GM19035 (cell line): ENCODE data around the gene TFRC.
"Not testable (repeated sequence)": the region's sequence is repeated elsewhere in the genome, so short reads cannot be mapped to it uniquely, and the experiment has no call there.

Experiments used
- ATAC-seq: cut with Tn5 transposase; IDR thresholded peaks from one replicate; pipeline ENCODE4 v1.9.1; 2021; ENCODE audit not compliant: unreplicated experiment

Gene TFRC

GRCh38 chr3:196081834-196082618 is at the start of gene TFRC:
Gene TFRC (minus strand): TSS chr3:196082090. CDS start chr3:196077099, 4,991 bp downstream.
- peak; percentile 85 for ATAC-seq

DNA sequence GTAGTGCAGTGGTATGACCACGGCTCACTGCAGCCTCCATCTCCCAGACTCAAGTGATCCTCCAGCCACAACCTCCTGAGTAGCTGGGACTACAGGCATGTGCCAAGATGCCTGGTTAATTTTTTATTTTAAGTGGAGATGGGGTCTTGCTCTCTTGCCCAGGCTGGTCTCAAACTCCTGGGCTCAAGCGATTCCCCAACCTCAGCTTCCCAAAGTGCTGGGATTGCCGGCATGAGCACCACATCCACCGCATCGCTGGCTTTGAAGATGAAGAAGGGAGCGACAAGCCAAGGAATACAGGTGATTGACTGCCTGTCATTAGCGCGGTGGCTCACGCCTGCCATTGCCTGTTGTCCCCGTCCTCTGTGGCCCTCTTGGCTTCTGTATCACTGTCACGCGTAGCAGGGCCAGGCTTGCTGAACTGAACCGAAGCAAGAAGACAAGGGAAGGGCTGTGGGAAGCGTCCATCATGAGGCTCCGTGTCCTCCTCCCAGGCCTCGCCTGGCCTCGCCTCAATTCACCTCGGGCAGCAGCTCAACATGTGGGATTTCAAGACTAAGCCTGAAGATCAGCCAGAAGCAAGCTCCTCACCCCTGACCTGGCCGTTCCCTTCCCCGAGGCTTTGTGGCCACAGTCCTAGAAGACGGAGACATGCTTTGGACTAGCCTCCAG is 46.4 kb upstream of the TFRC start:
- no peak for ATAC-seq

DNA sequence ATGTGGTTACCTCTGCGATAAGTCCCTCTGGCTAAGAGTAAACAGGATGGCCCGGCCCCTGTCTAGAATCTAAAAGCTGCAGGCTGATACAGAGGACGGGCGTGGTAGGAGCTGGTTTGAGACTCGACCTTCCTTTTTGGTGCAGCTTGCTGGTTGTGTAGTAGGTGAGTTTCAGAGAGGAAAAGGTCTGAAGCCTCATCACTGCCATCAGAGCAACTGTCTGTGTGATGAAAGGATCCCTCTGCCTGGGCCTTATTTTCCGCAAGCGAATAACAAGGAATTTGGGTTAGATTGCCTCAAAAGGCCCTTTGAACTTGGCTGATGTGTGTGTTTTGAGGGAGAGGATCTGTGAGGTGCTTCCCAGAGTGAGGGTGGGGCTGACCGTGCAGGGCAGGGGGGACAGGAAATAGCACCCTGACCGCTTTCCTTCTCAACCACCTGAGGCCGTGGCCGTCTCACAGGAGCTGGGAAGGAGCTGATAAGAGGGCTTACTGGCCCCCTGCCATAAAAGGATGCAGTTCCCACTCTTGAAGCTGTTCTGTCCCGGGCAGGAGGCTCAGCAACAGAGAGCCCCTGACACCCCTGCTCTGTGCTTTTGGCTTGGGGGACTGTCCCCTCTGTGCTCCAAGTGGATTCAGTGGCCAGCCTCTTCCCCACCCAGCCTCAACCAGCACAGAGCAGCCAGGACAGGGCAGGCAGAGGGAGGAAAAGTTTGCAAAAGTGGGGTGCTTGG is 45.6 kb upstream of the TFRC start:
- no peak for ATAC-seq

DNA sequence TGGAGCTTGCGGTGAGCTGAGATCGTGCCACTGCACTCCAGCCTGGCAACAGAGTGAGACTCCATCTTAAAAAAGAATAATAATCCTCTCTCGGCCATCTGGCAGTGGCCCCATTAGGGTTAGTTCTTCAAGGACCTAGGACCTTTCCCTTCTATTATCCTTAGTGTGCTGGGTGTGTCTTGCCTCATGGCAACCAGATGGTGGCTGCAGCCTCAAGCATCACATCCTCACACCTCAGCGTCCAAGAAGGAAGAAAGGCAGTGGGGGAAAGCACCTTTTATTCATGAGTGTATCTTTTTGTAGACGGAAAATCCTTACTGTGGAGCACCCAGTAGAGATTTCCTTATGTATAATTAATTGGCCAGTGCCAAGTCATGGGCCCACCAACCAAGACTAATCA is 42.7 kb upstream of the TFRC start:
- no peak for ATAC-seq

DNA sequence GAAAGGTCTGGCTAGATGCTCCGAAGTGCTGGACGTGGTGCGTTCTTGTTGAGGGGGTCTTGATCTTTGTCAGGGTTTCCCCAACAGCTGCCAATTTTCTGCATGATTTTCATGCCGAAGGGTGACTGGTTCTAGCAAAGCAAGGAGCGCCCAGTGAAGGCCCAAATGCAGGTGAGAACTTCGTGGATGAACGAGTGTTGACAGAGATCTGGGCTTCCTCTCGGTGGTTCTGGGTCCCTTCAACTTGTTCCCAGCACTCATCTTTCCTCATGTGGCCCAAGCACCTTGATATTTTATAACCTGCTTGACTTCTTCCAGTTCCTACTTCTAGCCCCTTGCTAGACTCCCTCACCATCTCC is 40.8 kb upstream of the TFRC start:
- no peak for ATAC-seq

GRCh38 chr3:196122021-196122687 is 40.3 kb upstream of the TFRC start:
- ATAC-seq: no peak

GRCh38 chr3:196121066-196121465 is 39.2 kb upstream of the TFRC start:
- ATAC-seq: no peak

GRCh38 chr3:196120291-196120951 is 38.5 kb upstream of the TFRC start:
- ATAC-seq: no peak

GRCh38 chr3:196117809-196118208 is 35.9 kb upstream of the TFRC start:
- ATAC-seq: no peak

DNA sequence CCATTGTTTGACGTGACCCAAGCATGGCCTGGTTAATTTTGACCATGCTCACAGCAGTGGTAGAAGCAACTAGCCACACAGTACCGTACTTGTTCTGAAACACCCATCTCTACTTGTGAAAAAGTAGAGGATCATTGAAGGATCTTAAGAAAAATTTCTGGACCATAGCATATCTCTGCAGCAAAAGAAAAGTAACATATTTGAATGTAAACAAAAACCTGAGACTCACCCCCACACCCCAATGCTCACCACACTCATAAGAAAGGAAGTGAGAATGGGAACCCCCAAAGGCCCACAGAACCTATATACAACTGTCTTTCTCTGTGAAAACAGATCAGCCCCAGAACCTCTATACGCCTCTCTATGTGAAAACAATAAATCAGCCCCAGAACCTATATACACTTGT is 33.8 kb upstream of the TFRC start:
- ATAC-seq: peak; percentile 61

- ATAC-seq: no peak
These were observed 30.1 kb upstream of the TFRC start for GRCh38 chr3:196111939-196112386.

GRCh38 chr3:196108075-196108743 is 26.3 kb upstream of the TFRC start:
- ATAC-seq: no peak

DNA sequence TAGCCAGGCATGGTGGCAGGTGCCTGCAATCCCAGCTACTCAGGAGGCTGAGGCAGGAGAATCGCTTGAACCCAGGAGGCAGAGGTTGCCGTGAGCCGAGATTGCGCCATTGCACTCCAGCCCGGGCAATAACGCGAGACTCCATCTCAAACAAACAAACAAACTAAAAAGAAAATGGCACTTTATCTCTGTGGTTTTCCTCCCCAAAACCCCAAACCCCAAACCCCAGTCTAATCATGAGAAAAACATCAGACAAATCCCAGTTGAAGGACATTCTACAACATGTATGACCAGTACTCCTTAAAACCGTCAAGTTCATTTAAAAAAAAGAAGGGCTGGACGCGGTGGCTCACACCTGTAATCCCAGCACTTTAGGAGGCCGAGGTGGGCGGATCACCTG is 22.8 kb upstream of the TFRC start:
- not testable (repeated sequence) for ATAC-seq

DNA sequence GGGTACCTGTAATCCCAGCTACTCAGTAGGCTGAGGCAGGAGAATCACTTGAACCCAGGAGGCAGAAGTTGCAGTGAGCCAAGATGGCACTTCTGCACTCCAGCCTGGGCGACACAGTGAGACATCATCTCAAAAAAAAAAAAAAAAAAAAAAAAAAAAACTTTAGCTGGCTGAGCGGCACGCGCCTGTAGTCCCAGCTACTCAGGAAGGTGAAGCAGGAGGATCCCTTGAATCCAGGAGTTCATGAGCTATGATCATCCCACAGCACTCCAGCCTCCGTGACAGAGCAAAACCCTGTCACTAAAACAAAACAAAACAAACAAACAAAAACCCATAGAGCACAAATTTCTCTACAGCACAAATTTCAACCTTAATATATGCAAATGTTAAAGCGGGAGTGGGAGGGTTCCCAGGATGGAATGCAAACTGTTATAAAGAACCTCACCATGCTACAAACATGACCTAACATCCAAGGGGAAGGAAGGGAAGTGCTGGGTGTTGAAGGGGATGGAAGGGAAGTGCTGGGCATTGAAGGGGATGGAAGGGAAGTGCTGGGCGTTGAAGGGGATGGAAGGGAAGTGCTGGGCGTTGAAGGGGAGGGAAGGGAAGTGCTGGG is 16.6 kb upstream of the TFRC start:
- ATAC-seq: not testable (repeated sequence)

DNA sequence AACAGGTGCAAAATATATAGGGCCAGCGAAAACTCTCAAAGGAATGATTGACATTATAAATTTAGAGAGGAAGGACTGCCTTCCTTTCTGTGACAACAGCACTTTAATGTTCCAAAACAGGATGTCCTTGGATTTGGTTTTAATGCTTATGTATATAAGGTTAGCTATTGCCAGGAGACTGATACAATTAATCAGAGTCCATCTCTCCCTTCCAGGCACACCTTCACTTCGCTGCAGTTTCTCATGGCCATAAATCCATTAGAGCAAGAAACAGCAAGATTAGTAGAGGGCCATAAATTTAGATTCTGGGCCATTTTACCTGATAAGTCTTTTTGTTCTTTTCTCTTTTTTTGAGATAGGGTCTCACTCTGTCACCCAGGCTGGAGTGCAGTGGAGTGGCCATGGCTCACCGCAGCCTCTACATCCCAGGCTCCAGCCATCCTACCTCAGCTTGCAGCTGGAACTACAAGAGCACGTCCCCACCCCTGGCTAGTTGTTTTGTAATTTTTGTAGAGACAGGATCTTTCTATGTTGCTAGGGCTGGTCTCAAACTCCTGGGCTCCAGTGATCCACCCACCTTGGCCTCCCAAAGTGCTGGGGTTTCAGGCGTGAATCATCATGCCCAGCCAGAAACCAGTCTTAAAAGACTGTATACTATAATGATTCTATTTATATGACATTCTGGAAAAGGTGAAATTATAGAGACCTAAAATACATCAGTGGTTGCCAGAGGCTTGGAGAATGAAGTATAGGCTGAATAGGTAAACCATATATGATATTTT is 15.7 kb upstream of the TFRC start:
- no peak for ATAC-seq

DNA sequence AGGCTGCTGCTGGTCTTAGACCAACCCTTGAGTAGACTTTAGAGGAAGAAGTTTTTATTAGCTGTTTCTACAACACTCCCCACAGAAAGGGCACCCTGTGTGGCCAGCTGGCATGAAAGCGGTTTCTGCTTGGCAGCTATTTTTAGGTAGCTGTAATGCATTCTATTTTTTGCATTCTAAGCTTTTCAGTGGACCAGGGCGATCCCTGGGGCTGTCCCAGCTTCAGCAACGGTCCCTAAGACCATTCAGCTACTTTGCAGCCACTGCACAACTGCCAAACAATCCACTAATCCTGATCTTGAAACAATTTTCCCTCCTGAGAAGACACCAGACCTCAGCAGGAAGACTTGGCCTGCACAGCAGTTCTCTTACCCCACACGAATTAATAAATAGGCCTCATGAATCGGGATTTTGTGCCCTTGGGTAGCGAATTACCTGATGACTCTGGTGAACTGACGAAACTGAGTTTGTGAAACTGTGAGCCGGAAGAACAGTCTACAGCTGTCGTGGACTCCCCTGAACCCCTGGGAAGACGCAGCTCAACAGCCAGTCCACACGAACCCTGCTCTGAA is 14.6 kb upstream of the TFRC start:
- ATAC-seq: peak; percentile 71

DNA sequence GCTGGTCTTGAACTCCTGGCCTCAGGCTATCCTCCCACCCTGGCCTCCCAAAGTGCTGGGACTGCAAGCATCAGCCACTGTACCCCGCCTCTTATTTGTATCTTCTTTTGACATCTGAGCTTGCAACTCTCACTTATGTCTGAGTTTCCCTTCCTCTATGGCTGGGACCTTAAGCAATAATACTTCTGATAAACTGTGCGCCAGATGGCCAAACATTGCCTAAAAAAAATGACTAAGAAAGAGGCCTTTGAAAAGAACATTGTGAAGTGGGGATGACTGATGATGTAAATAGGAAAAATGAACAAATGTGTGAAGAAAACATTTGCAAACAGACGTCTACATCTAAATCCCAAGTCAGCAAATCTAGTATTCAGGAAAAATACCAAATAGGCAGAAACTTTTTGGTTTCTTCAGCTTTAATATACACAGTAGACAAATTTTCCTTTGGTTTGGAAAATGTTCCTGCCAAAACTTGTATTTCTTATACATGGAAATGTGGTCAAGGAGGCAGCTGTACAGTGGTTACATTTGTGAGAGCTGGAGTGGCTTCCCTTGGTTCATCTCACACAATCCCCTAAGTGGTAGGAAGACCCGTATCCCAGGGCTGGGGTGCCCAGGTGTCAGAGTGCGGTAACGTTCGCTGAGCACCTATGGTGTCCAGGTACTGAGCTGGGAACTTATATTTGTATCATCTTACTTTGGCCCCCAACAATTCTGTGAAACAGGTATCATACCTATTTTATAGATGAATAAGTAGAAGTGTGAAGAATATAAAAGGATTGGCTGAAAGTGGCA is 11.6 kb upstream of the TFRC start:
- no peak for ATAC-seq

GRCh38 chr3:196087906-196088305 is 6.0 kb upstream of the TFRC start:
- no peak for ATAC-seq
